ENCODE results near the gene FN3KRP.
A peak's percentile ranks its signal among the peaks of the same experiment; 100 is the strongest.

FN3KRP gene

GRCh38 chr17:82703036-82703745 lies 13.3 kb upstream of the FN3KRP start:
- TF ChIP-seq TAF1 (IDR thresholded peaks at IDR 0.05; ENCODE audit: borderline replicate concordance, insufficient read depth, low read length) (no peak), SIN3A (IDR thresholded peaks at IDR 0.05; ENCODE audit: borderline replicate concordance, insufficient read depth, low read length) (no peak), FOXP2 (optimal IDR thresholded peaks at IDR 0.05; ENCODE audit: borderline replicate concordance, extremely low read depth, extremely low read length, insufficient read depth) (no peak), POLR2AphosphoS5 (IDR thresholded peaks at IDR 0.05; ENCODE audit: low read depth, low read length) (no peak)
- TF ChIP-seq, protein P1, sequence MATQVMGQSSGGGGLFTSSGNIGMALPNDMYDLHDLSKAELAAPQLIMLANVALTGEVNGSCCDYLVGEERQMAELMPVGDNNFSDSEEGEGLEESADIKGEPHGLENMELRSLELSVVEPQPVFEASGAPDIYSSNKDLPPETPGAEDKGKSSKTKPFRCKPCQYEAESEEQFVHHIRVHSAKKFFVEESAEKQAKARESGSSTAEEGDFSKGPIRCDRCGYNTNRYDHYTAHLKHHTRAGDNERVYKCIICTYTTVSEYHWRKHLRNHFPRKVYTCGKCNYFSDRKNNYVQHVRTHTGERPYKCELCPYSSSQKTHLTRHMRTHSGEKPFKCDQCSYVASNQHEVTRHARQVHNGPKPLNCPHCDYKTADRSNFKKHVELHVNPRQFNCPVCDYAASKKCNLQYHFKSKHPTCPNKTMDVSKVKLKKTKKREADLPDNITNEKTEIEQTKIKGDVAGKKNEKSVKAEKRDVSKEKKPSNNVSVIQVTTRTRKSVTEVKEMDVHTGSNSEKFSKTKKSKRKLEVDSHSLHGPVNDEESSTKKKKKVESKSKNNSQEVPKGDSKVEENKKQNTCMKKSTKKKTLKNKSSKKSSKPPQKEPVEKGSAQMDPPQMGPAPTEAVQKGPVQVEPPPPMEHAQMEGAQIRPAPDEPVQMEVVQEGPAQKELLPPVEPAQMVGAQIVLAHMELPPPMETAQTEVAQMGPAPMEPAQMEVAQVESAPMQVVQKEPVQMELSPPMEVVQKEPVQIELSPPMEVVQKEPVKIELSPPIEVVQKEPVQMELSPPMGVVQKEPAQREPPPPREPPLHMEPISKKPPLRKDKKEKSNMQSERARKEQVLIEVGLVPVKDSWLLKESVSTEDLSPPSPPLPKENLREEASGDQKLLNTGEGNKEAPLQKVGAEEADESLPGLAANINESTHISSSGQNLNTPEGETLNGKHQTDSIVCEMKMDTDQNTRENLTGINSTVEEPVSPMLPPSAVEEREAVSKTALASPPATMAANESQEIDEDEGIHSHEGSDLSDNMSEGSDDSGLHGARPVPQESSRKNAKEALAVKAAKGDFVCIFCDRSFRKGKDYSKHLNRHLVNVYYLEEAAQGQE (IDR thresholded peaks at IDR 0.05; ENCODE audit: insufficient read depth in 1 of 2, low read depth in 2 of 2, low read length in 2 of 2): no peak

DNA sequence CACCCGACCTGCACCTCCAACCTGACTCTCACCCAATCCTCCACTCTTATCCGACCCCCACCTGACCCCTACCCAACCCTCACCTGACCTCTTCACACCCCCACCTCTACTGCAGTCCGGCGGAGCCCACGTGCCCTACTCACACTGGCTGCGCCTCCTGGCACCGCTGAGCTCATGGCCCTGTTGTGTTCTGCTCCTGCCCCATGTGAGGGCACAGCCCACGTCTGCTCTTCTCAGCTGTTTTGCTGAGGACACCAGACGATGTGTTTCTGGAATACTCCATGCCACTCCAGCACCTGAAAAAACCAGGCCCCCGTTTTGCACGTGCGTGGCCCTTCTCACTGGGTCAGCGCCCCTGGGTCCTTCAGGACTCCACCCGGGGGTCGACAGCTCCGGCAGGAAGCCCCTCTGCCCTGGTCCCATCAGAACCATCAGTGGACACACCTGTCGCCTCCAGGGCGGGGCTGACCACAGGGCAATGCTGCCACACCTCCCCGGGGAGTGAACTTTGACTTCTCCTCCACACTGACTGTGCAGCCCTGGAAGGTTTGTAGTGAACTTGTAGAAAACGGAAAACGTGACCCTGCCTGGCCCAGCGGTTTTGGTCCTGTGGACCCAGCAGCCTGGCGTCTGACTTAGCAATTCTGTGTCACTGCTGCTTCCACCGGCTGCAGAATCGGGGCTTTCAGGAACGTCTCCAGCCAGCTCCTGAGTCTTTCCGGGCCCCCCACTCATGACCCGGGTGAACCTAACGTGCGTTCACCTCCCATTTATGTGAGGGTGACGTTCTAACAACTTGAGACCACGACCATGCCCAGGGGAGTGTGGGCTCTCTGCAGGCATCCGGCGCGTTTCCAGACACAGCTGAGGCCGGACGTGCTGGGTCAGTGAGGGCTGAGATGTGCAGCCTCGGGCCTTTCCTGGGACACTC lies 12.3 kb upstream of the FN3KRP start:
- TF ChIP-seq POLR2AphosphoS5 (IDR thresholded peaks at IDR 0.05; ENCODE audit: low read depth, low read length) (no peak), FOXP2 (optimal IDR thresholded peaks at IDR 0.05; ENCODE audit: borderline replicate concordance, extremely low read depth, extremely low read length, insufficient read depth) (peak; percentile 51), SIN3A (IDR thresholded peaks at IDR 0.05; ENCODE audit: borderline replicate concordance, insufficient read depth, low read length) (no peak)

GRCh38 chr17:82704886-82705285 lies 11.6 kb upstream of the FN3KRP start:
- TF ChIP-seq SIN3A (IDR thresholded peaks at IDR 0.05; ENCODE audit: borderline replicate concordance, insufficient read depth, low read length): no peak

GRCh38 chr17:82705756-82706155 lies 10.8 kb upstream of the FN3KRP start:
- no peak for TF ChIP-seq POLR2AphosphoS5 (IDR thresholded peaks at IDR 0.05; ENCODE audit: low read depth, low read length)
- no peak for TF ChIP-seq SIN3A (IDR thresholded peaks at IDR 0.05; ENCODE audit: borderline replicate concordance, insufficient read depth, low read length)

DNA sequence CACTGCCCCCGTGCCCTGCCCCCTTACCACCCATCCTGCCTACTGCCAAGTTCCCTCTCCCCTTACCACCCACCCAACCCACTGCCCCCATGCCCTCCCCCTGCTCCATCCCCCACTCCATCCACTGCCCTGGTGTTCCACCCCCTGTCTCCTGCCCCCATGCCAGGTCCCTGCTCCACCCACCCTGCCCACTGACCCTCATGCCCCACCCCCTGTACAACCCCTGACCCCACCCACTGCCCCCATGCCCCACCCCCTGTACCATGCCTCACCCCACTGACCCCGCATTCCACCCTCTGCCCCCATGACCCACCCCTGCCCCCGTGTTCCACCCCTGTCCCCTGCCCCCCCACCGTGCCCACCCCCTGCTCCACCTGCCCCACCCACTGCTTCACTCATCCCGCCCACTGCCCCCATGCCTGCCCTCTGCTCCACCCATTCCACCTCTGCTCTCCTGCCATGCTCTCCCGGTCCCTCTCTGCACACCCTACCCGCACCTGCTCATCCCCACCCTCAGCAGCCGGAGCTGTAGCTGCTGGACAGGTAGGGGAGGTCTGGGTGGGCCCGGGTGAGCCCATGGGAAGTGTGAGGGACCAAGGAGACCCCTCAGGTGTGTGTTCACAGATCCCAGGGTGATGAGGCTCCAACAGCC lies 7.4 kb upstream of the FN3KRP start:
- TF ChIP-seq FOXP2 (optimal IDR thresholded peaks at IDR 0.05; ENCODE audit: borderline replicate concordance, extremely low read depth, extremely low read length, insufficient read depth): no peak
- TF ChIP-seq POLR2AphosphoS5 (IDR thresholded peaks at IDR 0.05; ENCODE audit: low read depth, low read length): no peak
- TF ChIP-seq TAF1 (IDR thresholded peaks at IDR 0.05; ENCODE audit: borderline replicate concordance, insufficient read depth, low read length): no peak
- TF ChIP-seq, protein P1 (IDR thresholded peaks at IDR 0.05; ENCODE audit: insufficient read depth in 1 of 2, low read depth in 2 of 2, low read length in 2 of 2): no peak
- no peak for TF ChIP-seq SIN3A (IDR thresholded peaks at IDR 0.05; ENCODE audit: borderline replicate concordance, insufficient read depth, low read length)

GRCh38 chr17:82709676-82710498 lies 6.6 kb upstream of the FN3KRP start:
- TF ChIP-seq TAF1 (IDR thresholded peaks at IDR 0.05; ENCODE audit: borderline replicate concordance, insufficient read depth, low read length) (no peak), SIN3A (IDR thresholded peaks at IDR 0.05; ENCODE audit: borderline replicate concordance, insufficient read depth, low read length) (no peak), POLR2AphosphoS5 (IDR thresholded peaks at IDR 0.05; ENCODE audit: low read depth, low read length) (no peak), FOXP2 (optimal IDR thresholded peaks at IDR 0.05; ENCODE audit: borderline replicate concordance, extremely low read depth, extremely low read length, insufficient read depth) (no peak)
- TF ChIP-seq, protein P1 (IDR thresholded peaks at IDR 0.05; ENCODE audit: insufficient read depth in 1 of 2, low read depth in 2 of 2, low read length in 2 of 2): no peak
